IMR-90 (cell line): ENCODE measurements around the gene ATG5. TPM values are rescaled to one million over a fixed set of nuclear protein-coding genes. Genes with fewer than 3 reads are reported as not detected.

ENCODE experiments used
- ATAC-seq: fragments of 200-7000 bp; cut with Tn5 transposase; 2 replicates; pipeline ENCODE4 v1.9.1; 2020; ENCODE audit warnings: low read depth, mild to moderate bottlenecking, moderate library complexity
- BruUV-seq: library from RNA; stranded (reverse); fragments of 400-500 nt; replicated peaks from 2 replicates; lab custom pipeline; 2021; lab: Mats Ljungman, UMichigan
- CTCF ChIA-PET: fragments of 300-600 bp; formaldehyde crosslinking; extraction: SDS; loops from one replicate; lab custom pipeline; 2021; ENCODE audit warnings: antibody characterized with exemption; lab: Yijun Ruan, JAX
- POLR2A ChIA-PET: fragments of 300-600 bp; sonication (Branson Sonifier 250); formaldehyde crosslinking; loops from one replicate; lab custom pipeline; 2022; ENCODE audit warnings: antibody characterized with exemption; ENCODE audit not compliant: unreplicated experiment; lab: Charles Lee
- DNase-seq: peaks from one replicate; pipeline ENCODE4 v3.0.0; 2013
- H2AFZ ChIP-seq: replicated peaks from 2 replicates; pipeline ENCODE3; 2013; ENCODE audit warnings: low read length, mild to moderate bottlenecking; ENCODE audit not compliant: poor library complexity
- H2AK5ac ChIP-seq: 2 replicates; pipeline ENCODE4 v1.6.1; 2013; ENCODE audit warnings: low read depth, low read length, inconsistent platforms
- H2AK9ac ChIP-seq: replicated peaks from 2 replicates; pipeline ENCODE3; 2013; ENCODE audit warnings: mild to moderate bottlenecking, low read depth, low read length, moderate library complexity; ENCODE audit not compliant: poor library complexity
- H2BK120ac ChIP-seq: 2 replicates; pipeline ENCODE4 v1.6.1; 2013; ENCODE audit warnings: low read depth, low read length, inconsistent platforms
- H2BK15ac ChIP-seq: 3 replicates; pipeline ENCODE4 v1.6.1; 2013; ENCODE audit warnings: low read depth, low read length, inconsistent platforms
- H2BK20ac ChIP-seq: 2 replicates; pipeline ENCODE4 v1.6.1; 2013; ENCODE audit warnings: low read depth, mild to moderate bottlenecking, inconsistent platforms, low read length, moderate library complexity
- H2BK5ac ChIP-seq: 2 replicates; pipeline ENCODE4 v1.6.1; 2013; ENCODE audit warnings: mild to moderate bottlenecking, low read depth, low read length, inconsistent platforms; ENCODE audit not compliant: poor library complexity, severe bottlenecking
- H3K14ac ChIP-seq: replicated peaks from 2 replicates; pipeline ENCODE4 v1.6.1; 2013; ENCODE audit warnings: low read depth, low read length, inconsistent platforms
- H3K18ac ChIP-seq: 2 replicates; pipeline ENCODE4 v1.6.1; 2013; ENCODE audit warnings: low read depth, low read length, control low read depth
- H3K23ac ChIP-seq: 2 replicates; pipeline ENCODE4 v1.6.1; 2013; ENCODE audit warnings: low read depth, low read length, inconsistent platforms
- H3K27ac ChIP-seq: 2 replicates; pipeline ENCODE4 v1.5.1; 2013; ENCODE audit warnings: mild to moderate bottlenecking, control low read depth, low read length; ENCODE audit not compliant: insufficient read depth
- H3K27me3 ChIP-seq: 2 replicates; pipeline ENCODE4 v1.6.1; 2013; ENCODE audit warnings: low read length; ENCODE audit not compliant: control insufficient read depth, insufficient read depth
- H3K36me3 ChIP-seq: 2 replicates; pipeline ENCODE4 v1.6.1; 2013; ENCODE audit warnings: low read length, mixed read lengths; ENCODE audit not compliant: control insufficient read depth, insufficient read depth
- H3K4ac ChIP-seq: 2 replicates; pipeline ENCODE4 v1.6.1; 2013; ENCODE audit warnings: low read depth, low read length, inconsistent platforms
- H3K4me1 ChIP-seq: 2 replicates; pipeline ENCODE4 v1.6.1; 2013; ENCODE audit warnings: low read length, mixed read lengths; ENCODE audit not compliant: control insufficient read depth, insufficient read depth
- H3K4me2 ChIP-seq: 2 replicates; pipeline ENCODE4 v1.6.1; 2013; ENCODE audit warnings: low read depth, mild to moderate bottlenecking, control low read depth, low read length, moderate library complexity
- H3K4me3 ChIP-seq: 2 replicates; pipeline ENCODE4 v1.5.1; 2013; ENCODE audit warnings: low read depth, mild to moderate bottlenecking, control low read depth, low read length, moderate library complexity; ENCODE audit not compliant: insufficient read depth
- H3K56ac ChIP-seq: 2 replicates; pipeline ENCODE4 v1.6.1; 2013; ENCODE audit warnings: low read length, inconsistent platforms; ENCODE audit not compliant: insufficient read depth; ENCODE audit errors: extremely low read depth
- H3K79me1 ChIP-seq, 2 experiments: 2 replicates each; pipeline ENCODE4 v1.6.1; 2013; ENCODE audit warnings: low read length in 2 of 2, inconsistent platforms in 1 of 2, low read depth in 1 of 2
- H3K9ac ChIP-seq: 2 replicates; pipeline ENCODE4 v1.6.1; 2013; ENCODE audit warnings: low read depth, low read length, control low read depth
- H3K9me1 ChIP-seq: 2 replicates; pipeline ENCODE4 v1.6.1; 2013; ENCODE audit warnings: low read length, inconsistent platforms; ENCODE audit not compliant: insufficient read depth
- H3K9me3 ChIP-seq: 2 replicates; pipeline ENCODE4 v1.6.1; 2013; ENCODE audit warnings: low read length; ENCODE audit not compliant: control insufficient read depth, insufficient read depth
- H4K20me1 ChIP-seq: 2 replicates; pipeline ENCODE4 v1.6.1; 2013; ENCODE audit warnings: low read length, inconsistent platforms; ENCODE audit not compliant: insufficient read depth
- H4K5ac ChIP-seq: 2 replicates; pipeline ENCODE4 v1.6.1; 2013; ENCODE audit warnings: mild to moderate bottlenecking, low read depth, low read length, control low read depth
- H4K8ac ChIP-seq, 2 experiments: 2 replicates each; pipeline ENCODE4 v1.6.1; 2013; ENCODE audit warnings: low read depth in 2 of 2, low read length in 2 of 2, control low read depth in 1 of 2, inconsistent platforms in 1 of 2
- H4K91ac ChIP-seq: 2 replicates; pipeline ENCODE4 v1.6.1; 2013; ENCODE audit warnings: low read depth, low read length, inconsistent platforms; ENCODE audit not compliant: insufficient read depth
- CEBPB ChIP-seq: IDR thresholded peaks from 2 replicates; pipeline ENCODE4 v1.6.1; 2012; ENCODE audit warnings: low read depth, low read length, improper control_type of control experiment
- RAD21 ChIP-seq: IDR thresholded peaks from 2 replicates; pipeline ENCODE4 v1.6.1; 2012; ENCODE audit warnings: low read length, improper control_type of control experiment
- WGBS, 2 experiments: methylation state at CpG; one replicate each; pipeline versions ENCODE4 v1.1.5 to v1.1.7; 2013; ENCODE audit warnings: missing lambda C conversion rate in 2 of 2; ENCODE audit not compliant: insufficient read length in 1 of 2; ENCODE audit errors: extremely low coverage in 2 of 2; 5-methylcytosine and 5-hydroxymethylcytosine counted together
- dilution Hi-C: fragments of 300-500 bp; cut with HindIII; formaldehyde crosslinking; loops from one replicate; pipeline ENCODE4 v1.14.3; 2018; ENCODE audit warnings: low sequenced_read_pairs; ENCODE audit not compliant: unreplicated experiment
- in situ Hi-C: fragments of 300-500 bp; cut with MboI; formaldehyde crosslinking; loops from 3 replicates; pipeline ENCODE4 v1.14.3; 2019; ENCODE audit warnings: low sequenced_read_pairs, inconsistent platforms, mixed read lengths
- intact Hi-C: fragments of 100-400 bp; cut with micrococcal nuclease; formaldehyde crosslinking; loops from 2 replicates; pipeline ENCODE4 v1.10.0; 2022
- polyA plus RNA-seq, 3 experiments: library from polyadenylated mRNA; depleted of rRNA; stranded (reverse); fragments of >200 nt; gene quantifications; 2 replicates each; pipeline ENCODE4 v1.2.3, GENCODE V29; 2012; ENCODE audit warnings: low replicate concordance in 1 of 3
- total RNA-seq: library from RNA; depleted of rRNA; stranded (reverse); fragments of >200 nt; gene quantifications from 2 replicates; pipeline ENCODE4 v1.2.3, GENCODE V29; 2012

ATG5 gene
- total and polyA plus RNA-seq, 2 of the 4 experiments (the other 2 are of a cell fraction) = 13.5 to 28.0 TPM

- Histone ChIP-seq H3K4me3 (peak overlapping the region; percentile 72), H3K4me2 (peak overlapping the region; percentile 95), H2BK5ac (peak overlapping the region; percentile 62), H3K9me3 (no peaks in the 10 kb centered on the region), H4K5ac (no peak overlapping the region), H2BK15ac (no peak overlapping the region), H2AFZ (peak overlapping the region; percentile 98), H3K14ac (peak overlapping the region; percentile 55), H3K23ac (peak overlapping the region; percentile 6; the same call in 1 of the 2 replicates), H3K9ac (peak overlapping the region; percentile 80), H2BK20ac (no peak overlapping the region), H2AK5ac (no peak overlapping the region; the same call in 1 of the 2 replicates), H4K20me1 (no peaks in the 10 kb centered on the region), H3K27me3 (peaks cover 9% of the 10 kb centered on the region), H4K91ac (no peak overlapping the region), H3K36me3 (no peaks in the 10 kb centered on the region), H3K27ac (peak overlapping the region; percentile 69), H4K8ac (peak overlapping the region; percentile 79 to 95; a peak in 3 of 4 replicates), H2AK9ac (peak overlapping the region; percentile 91), H3K56ac (peak overlapping the region; percentile 59; the same call in 1 of the 2 replicates), H3K18ac (no peak overlapping the region), H3K9me1 (0 out of 2 replicates have a peak, but pooled peaks cover 4% of the 10 kb centered on the region), H3K79me1 (peaks cover 13 to 31% of the 10 kb centered on the region in 2 experiments), H2BK120ac (no peak overlapping the region), H3K4me1 (no peaks in the 10 kb centered on the region), H3K4ac (peak overlapping the region; percentile 66; the same call in 1 of the 2 replicates)
- dilution Hi-C loops (no loop called here), intact Hi-C loops (no loop called here), in situ Hi-C loops (loop anchor here (25.0 kb wide), 1 partner anchor 662 kb away; no protein-coding TSS in a partner anchor)
- no peak for TF ChIP-seq RAD21
- TF ChIP-seq CEBPB = peak; percentile 48; the same call in 1 of the 2 replicates
- WGBS, 2 experiments = 29% methylated on average over 2 of the region's 9 CpGs; no CpG with 5 or more reads in 1 of the 2 experiments
- ChIA-PET CTCF (interaction anchor here (1.0 to 1.1 kb wide), 2 partner anchors 15 to 673 kb away, joined by 3 to 4 read pairs; no protein-coding TSS in a partner anchor), POLR2A (interaction anchor here (0.9 kb wide), 1 partner anchor 10 kb away, joined by 3 read pairs; no protein-coding TSS in a partner anchor)
- DNase-seq = peak; percentile 6
- BruUV-seq = no TSS peak
- ATAC-seq = peak; percentile 27
Measured at GRCh38 chr6:106324726-106325335, 729 bp downstream of the ATG5 start.
